ENCODE data around the gene OCRL. TPM values are rescaled to one million over a fixed set of nuclear protein-coding genes. Genes with fewer than 3 reads are reported as not detected.

OCRL gene
- total and polyA plus RNA-seq, 4 donors: 8.6 to 20.2 (median 14.0) TPM

DNA sequence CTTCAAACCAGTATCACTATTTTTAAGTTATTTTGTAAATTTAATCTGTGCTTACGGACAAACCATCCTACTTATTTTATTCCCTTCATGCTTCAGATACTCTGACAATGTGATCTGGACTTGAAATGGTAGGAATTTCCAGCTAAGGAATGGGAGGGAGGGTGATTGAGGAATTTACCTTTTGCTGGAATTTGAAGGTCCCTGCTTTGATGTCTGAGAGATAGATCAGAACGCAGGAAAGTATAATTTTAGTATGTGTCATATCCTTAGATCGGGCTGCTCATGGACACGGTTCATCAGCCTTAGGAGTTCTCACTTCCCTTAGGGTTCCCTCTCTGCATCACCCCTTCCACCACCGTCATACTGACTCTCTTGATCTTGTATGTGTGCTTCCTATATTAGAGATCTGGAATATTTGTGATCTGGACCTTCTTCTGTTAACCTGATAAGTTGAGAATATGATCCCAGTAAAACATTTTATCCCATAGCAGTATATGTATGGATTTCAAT, 16.8 kb downstream of the OCRL start:
- no peak overlapping the region for H3K4me3 ChIP-seq
- 78 to 83% methylated on average over 5 of the region's 5 CpGs for WGBS, 2 donors
- H3K27me3 ChIP-seq (ENCODE audit: control insufficient read depth in 3 of 3, insufficient read depth in 3 of 3, low read length in 2 of 3): peaks cover 0 to 3% (median 3%) of the 10 kb centered on the region in 3 donors
- H3K36me3 ChIP-seq (ENCODE audit: control insufficient read depth in 4 of 4, insufficient read depth in 4 of 4, low read length in 4 of 4): peaks cover 0 to 6% (median 3%) of the 10 kb centered on the region in 4 donors
- TF ChIP-seq, protein P1, sequence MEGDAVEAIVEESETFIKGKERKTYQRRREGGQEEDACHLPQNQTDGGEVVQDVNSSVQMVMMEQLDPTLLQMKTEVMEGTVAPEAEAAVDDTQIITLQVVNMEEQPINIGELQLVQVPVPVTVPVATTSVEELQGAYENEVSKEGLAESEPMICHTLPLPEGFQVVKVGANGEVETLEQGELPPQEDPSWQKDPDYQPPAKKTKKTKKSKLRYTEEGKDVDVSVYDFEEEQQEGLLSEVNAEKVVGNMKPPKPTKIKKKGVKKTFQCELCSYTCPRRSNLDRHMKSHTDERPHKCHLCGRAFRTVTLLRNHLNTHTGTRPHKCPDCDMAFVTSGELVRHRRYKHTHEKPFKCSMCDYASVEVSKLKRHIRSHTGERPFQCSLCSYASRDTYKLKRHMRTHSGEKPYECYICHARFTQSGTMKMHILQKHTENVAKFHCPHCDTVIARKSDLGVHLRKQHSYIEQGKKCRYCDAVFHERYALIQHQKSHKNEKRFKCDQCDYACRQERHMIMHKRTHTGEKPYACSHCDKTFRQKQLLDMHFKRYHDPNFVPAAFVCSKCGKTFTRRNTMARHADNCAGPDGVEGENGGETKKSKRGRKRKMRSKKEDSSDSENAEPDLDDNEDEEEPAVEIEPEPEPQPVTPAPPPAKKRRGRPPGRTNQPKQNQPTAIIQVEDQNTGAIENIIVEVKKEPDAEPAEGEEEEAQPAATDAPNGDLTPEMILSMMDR (IDR thresholded peaks at IDR 0.05; ENCODE audit: control extremely low read depth, extremely low read depth): no peak
- H3K9ac ChIP-seq (ENCODE audit: insufficient read depth in 1 of 2, low read length in 2 of 2): no peak overlapping the region
- ATAC-seq (ENCODE audit: insufficient read depth, low FRiP score) (no peak), DNase-seq (no peak)
- no peaks in the 10 kb centered on the region for H3K9me3 ChIP-seq (ENCODE audit: control insufficient read depth in 4 of 4, insufficient read depth in 3 of 4, low read length in 3 of 4)
- no peaks in the 10 kb centered on the region for H3K4me1 ChIP-seq (ENCODE audit: control insufficient read depth in 5 of 5, insufficient read depth in 5 of 5, low read length in 5 of 5)
- no peak overlapping the region for H3K27ac ChIP-seq (ENCODE audit: low read depth in 1 of 2, low read length in 1 of 2)

DNA sequence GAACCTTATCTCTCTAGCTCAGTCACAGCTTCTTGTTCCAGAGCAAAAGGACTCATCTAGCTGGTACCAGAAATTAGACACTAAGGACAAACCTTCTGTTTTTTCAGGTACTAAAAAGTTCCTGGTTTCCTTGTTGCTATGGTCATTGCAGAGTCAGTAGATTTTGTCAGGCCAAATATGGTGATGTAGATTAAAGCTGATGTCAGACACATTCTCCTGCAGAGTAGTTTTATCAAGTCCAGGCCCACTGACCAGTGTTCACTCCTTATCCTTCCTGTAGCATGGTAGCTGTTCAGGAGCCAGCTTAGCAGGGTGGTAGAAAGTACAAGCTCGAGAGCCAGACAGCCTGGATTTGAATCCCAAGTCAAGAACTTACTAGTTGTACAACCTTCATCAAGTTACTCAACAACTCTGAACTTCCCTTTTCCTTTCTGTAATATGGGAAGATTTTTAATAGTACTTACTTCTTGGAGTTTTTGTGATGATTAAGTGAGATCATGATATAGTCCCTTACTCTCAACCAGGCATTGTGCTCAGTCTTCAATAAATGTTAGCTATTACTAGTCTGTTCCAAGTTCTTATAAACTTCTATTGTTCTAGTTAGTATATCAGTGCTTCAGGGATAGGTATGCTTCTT, 17.9 kb downstream of the OCRL start:
- ATAC-seq (ENCODE audit: insufficient read depth, low FRiP score) (no peak), DNase-seq (no peak)
- no peaks in the 10 kb centered on the region for H3K9me3 ChIP-seq (ENCODE audit: control insufficient read depth in 4 of 4, insufficient read depth in 3 of 4, low read length in 3 of 4)
- peaks cover 0 to 6% (median 5%) of the 10 kb centered on the region in 4 donors for H3K36me3 ChIP-seq (ENCODE audit: control insufficient read depth in 4 of 4, insufficient read depth in 4 of 4, low read length in 4 of 4)
- H3K4me3 ChIP-seq: no peak overlapping the region
- H3K27me3 ChIP-seq (ENCODE audit: control insufficient read depth in 3 of 3, insufficient read depth in 3 of 3, low read length in 2 of 3): peaks cover 0 to 3% (median 3%) of the 10 kb centered on the region in 3 donors
- no peak overlapping the region for H3K9ac ChIP-seq (ENCODE audit: insufficient read depth in 1 of 2, low read length in 2 of 2)
- no peaks in the 10 kb centered on the region for H3K4me1 ChIP-seq (ENCODE audit: control insufficient read depth in 5 of 5, insufficient read depth in 5 of 5, low read length in 5 of 5)
- WGBS, 2 donors: 57 to 89% methylated on average over 1 of the region's 1 CpG
- H3K27ac ChIP-seq (ENCODE audit: low read depth in 1 of 2, low read length in 1 of 2): no peak overlapping the region
- TF ChIP-seq, protein P1 (IDR thresholded peaks at IDR 0.05; ENCODE audit: control extremely low read depth, extremely low read depth): no peak

DNA sequence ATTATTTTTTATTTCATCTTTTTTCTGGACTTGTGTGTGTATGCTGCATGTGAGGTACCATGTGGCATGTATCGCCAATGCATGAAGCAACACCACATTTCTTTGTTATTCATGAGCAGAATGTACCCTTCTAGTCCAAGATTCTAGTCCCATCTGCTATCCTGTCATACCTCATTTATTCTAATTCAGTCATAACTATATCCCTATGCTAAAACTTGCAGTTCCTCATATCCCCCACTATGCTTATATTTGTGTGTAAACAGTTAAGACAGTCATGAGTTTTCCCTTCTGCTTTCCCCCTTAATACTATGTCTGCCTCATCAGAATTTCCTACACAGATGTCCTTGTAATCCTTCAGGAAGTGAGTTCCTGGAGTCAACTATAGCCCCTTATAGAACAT, 19.7 kb downstream of the OCRL start:
- Histone ChIP-seq H3K9me3 (ENCODE audit: control insufficient read depth in 4 of 4, insufficient read depth in 3 of 4, low read length in 3 of 4) (no peaks in the 10 kb centered on the region), H3K4me1 (ENCODE audit: control insufficient read depth in 5 of 5, insufficient read depth in 5 of 5, low read length in 5 of 5) (no peaks in the 10 kb centered on the region), H3K36me3 (ENCODE audit: control insufficient read depth in 4 of 4, insufficient read depth in 4 of 4, low read length in 4 of 4) (peaks cover 0 to 6% (median 5%) of the 10 kb centered on the region in 4 donors), H3K27ac (ENCODE audit: low read depth in 1 of 2, low read length in 1 of 2) (no peak overlapping the region), H3K9ac (ENCODE audit: insufficient read depth in 1 of 2, low read length in 2 of 2) (no peak overlapping the region), H3K4me3 (no peak overlapping the region), H3K27me3 (ENCODE audit: control insufficient read depth in 3 of 3, insufficient read depth in 3 of 3, low read length in 2 of 3) (no peaks in the 10 kb centered on the region)
- DNase-seq (no peak), ATAC-seq (ENCODE audit: insufficient read depth, low FRiP score) (no peak)
- TF ChIP-seq, protein P1 (IDR thresholded peaks at IDR 0.05; ENCODE audit: control extremely low read depth, extremely low read depth): no peak
- WGBS, 2 donors: 93 to 100% methylated on average over 1 of the region's 1 CpG

Data from lung (tissue), 12 donors.